HG02642 (cell line): ENCODE results near the gene KIF16B.

ENCODE experiments used
- ATAC-seq: cut with Tn5 transposase; IDR thresholded peaks from one replicate; pipeline ENCODE4 v1.9.1; 2021; ENCODE audit warnings: mild to moderate bottlenecking; ENCODE audit not compliant: unreplicated experiment, poor library complexity

Gene KIF16B

DNA sequence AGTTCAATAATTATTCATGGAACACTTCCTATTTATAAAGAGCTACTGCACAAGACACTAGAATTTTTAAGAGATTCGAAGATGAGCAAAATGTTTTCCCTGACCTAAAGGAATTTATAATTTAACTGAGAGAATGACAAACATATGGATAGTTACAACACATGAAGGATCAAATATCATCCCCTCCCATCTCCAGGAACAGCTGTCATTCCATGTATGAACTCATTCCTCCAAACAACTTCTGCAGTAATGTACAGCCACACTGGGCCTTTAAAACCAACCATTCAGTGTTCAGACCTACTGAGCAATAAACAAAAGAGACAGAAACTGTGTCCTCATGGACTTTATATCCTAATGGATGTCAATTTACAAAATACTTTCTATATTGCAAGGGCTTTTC lies 87.8 kb downstream of the KIF16B start:
- ATAC-seq, result no peak

DNA sequence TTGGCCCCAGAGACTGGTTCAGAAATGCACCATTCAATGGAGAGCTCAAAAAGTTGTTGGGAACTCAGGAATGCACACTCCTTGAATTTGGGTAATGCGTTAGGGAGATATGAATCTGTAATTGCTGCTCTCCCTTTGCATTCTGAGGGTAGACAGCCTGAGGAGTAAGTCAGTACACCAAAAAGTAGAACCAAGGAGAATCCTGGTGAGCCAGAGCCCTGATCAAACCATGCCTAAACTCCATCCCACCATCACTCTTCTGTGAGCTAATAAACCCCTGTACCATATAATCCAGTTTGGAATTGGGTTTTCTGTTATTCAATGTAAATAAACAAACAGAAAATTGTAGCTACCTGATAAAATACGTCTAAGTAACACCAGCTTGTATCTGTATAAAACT lies 90.2 kb downstream of the KIF16B start:
- no peak for ATAC-seq

DNA sequence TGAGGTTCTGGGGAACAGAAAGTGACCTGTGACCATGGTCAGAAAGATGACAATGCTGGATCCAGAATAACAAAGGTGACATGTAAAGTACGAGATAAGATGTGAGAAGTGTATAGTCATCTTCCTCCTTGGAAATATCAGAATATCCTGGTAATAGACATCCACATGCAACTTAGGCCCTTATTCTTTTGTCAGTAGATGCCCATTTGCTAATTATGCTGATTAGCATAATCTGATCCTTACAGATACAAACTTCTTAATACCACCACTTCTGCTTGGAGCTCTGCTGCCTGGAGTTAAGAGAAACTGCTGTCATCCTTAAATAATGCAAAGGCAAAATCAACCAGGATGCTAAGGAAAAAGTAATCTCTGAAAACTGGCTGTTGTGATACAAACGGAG lies 91.3 kb downstream of the KIF16B start:
- no peak for ATAC-seq

DNA sequence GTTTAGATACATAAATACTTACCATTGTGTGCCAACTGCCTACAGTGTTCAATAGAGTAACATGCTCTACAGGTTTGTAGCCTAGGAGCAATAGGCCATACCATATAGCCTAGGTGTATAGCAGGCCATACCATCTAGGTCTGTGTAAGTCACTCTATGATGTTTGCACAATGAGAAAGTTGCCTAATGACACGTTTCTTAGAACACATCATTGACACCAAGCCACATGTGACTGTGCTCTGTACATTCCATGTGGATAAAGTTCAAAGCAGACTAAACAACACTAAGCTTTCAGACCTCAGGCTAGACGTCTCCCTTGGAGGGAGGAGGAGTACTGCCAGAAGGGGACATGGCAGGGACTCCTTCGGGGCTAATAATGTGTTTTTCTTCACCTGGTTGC lies 93.6 kb downstream of the KIF16B start:
- no peak for ATAC-seq

DNA sequence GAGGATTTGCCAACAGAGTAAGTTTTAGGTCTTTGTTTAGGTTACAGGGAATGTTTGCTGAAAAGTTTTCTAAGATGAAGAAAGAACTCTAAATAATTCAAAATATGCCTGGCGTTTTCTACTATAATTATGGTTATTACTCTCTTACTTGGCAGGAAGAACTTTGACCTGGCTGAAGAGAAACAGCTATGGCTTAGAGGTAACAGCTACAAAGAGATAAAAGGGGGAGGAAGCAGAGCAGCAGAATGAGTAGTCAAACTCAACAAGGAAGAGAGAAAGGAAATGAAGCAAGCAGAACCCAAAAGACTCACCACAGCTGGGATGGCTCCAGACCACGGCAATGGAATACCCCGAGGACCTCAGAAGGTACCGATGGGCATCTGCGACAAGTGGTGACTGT lies 95.6 kb downstream of the KIF16B start:
- no peak for ATAC-seq

DNA sequence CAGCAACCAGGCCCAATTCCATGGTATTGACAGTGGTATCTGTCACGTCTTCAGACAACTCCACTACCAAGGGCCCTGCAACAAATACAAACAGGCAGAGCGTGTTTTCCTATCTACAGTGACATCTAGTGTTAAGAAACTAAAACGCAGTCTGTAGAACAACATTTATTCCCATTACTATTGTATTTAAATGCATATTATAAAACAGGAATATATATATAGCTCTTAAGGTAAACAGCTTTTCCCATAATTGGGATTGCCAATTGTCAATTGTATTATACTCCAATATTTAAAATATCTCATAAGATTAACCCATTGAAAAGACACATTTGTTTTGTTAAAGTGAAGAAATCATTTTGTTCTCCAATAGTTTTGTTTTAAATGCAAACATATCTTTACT lies 97.2 kb downstream of the KIF16B start:
- peak; percentile 61 for ATAC-seq

DNA sequence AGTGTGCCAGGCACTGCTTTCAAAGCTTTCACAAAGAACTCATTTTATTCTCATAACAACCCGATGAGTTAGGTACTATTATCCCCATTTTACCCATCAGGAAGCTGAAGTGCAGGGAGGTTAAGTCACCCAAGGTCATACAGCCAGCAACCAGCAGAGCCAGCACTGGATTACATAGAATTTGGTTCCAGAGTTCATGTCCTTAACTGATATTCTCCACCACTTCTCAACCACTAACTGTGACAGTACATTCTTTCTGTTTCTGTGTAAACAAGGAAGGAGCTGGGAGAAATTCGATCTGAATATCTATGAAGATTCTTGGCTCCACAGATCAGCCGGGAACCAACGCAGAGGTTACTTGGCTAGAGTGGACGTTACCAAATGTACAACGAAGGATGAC lies 98.0 kb downstream of the KIF16B start:
- ATAC-seq, result no peak

DNA sequence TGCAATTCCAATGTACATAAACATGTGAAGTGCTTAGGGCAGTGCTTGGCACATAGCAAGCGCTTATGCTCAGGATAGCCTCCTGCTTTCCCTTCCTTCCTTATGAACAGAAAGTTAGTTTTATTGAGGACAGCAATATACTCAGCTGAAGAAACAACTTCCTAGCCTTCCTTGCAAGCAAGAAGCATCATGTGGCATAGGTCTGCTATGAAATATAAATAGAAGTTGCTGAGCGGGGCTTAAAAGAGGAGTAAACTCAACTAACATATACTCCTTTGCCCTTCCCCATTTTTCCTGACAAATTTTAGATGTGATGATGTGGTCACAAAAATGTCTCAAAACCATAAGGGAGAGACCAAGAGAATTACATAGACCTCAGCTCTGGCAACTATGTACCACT lies 98.9 kb downstream of the KIF16B start:
- ATAC-seq, result no peak

DNA sequence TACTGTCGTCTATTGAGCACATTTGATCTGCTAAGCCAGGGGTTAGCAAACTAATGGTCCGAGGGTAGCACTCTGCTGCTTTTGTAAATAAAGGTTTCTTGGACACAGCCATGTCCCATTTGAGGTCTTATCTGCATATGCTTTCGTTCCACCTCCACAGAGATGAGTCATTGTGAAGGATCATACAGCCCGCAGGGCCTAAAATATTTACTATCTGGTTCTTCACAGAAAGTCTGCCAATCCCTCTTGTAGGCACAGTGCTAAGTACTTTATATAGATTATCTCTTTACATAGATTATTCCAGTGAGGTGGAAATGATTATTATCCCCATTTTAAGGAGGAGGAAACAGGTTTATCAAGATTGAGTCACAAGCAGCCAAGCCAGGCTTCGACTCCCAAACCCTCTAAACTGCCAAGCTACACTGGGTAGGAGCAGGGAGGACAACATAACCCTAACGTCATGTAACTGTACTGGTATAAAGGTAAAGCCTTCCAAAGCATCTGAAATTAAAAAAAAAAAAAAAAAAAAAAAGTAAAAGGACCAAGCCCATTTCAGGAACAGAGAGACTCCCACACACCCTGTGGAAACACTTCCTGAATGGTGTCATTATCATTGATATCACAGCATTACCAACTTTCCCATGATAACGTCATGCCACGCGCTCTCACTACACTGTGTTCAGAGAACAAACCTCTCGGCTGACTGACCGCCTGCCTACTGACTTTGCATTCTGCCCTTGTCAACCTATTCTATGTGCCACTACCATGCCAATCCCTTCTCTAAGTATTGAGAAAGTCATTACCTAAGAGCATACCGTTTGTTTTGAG lies 101.0 kb downstream of the KIF16B start:
- no peak for ATAC-seq

DNA sequence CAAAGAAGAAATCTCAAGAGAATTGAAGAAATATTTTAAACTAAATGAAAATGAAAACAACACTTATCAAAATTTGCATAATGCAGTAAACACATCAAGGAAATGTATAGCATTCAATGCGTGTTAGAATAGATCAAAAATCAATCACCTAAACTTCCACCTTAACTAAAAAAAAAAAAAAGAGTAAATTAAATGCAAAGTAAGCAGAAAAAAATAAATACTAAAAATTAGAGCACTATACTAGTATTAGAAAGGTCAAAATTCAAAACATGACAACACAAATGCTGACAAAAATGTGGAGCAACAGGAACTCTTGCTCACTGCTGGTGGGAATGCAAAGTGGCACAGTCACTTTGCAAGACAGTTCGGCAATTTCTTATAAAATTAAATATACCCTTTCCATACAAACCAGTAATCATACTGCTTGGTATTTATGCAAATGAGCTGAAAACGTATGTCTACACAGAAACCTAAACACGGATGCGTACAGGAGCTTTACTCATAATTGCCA lies 103.8 kb downstream of the KIF16B start:
- no peak for ATAC-seq

DNA sequence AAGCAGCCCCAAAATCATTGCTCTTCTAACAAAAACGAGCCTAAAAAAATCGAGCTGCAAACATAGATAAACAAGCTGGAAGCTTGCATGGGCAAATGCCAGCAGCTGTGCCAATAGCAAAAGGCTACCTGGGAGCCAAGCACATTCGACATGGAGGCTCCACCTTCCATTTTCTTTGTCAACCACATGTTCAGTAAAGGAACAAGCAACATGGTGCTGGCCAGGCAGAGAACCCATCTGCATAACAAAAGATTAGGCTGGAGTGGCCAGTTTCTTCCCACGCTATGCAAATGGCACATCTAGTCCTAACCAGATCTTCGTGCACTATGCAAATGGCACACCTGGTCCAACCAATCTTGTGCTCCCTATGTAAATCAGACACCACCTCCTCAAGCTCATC lies 110.5 kb downstream of the KIF16B start:
- no peak for ATAC-seq

DNA sequence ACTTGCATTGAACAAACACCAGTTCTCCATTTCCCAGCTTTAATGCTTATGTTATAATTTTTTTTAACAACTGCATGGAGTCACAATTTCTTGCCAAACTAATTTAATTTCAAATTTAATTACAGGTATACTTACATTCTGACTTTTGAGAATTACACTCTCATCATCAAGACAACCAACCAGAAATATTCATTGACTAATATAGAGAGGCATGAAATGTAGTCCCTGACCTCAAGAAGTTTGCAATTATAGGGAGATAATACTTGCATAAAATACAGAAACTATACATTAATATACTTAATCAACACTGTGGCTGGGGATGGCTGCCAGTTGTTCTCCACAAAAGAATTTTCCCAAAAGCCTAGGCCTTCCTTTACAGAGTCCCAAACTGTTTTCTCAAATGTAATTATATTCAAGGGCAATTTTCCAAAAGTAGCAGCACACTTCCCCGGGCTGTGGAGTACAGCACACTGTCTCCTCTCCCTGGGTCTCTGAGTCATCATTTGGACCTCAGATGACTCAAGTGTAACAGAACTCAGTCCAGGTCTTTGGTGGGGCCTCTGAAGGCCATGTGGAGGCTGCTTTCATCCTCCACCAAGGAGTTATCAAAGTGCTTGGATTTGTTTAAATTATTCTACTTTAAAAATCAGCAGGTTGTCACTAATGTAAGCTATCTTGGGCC lies 114.1 kb downstream of the KIF16B start:
- ATAC-seq, result no peak

DNA sequence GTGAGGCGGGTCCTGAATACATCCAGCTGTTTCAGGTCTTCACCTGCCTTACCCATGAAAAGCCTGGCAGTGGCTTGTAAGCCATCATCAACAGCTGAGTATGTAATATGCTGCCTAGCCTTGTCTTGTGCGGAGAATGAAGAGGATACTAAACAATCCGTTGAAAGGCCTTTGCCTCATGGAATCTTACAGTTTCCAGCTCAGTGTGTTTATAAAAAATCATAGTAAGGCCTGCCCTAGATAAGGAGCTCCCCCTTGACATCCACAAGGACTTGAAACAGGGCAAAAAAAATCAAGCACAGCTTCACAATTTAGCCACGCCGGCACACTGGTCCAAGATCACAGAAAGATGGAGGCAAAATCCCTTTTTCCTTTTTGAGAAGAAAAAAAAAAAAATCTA lies 115.7 kb downstream of the KIF16B start:
- ATAC-seq, result no peak

DNA sequence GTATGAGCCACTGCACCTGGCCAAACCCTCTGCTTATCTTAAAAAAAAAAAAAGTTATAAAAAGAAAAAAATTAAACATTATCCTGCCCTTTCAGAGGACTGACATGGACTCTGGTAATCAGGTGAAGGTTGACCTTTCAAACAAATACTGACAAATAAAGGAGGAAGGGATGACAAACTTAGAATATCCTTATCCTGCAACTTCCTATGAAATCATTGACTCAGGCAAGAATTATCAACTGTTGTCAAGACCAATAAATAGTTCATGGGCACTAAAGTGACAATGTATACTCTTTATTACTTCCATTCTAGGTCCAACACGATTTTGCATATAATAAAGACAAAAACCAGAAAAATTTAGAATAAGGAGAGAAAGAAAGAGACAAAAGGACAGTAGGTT lies 117.9 kb downstream of the KIF16B start:
- ATAC-seq, result no peak

DNA sequence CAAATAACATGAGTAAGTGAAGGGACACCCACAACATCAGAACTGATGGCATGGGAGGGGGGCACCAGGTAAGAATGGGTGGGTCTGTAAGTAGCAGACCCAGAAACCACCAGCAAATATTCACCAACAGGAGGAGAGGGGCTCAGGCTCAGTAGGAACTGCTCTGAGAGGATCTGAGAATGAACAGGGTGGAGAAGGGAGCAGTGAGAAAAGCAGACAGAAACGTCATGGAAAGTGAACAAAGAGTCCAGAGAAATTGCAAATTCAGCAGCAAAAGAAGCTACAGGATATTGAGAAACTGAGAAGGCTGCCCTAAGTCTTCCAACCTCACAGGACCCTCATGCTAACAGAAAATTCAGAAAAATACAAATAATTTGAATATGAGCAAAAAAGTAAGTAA lies 121.3 kb downstream of the KIF16B start:
- ATAC-seq, result no peak

DNA sequence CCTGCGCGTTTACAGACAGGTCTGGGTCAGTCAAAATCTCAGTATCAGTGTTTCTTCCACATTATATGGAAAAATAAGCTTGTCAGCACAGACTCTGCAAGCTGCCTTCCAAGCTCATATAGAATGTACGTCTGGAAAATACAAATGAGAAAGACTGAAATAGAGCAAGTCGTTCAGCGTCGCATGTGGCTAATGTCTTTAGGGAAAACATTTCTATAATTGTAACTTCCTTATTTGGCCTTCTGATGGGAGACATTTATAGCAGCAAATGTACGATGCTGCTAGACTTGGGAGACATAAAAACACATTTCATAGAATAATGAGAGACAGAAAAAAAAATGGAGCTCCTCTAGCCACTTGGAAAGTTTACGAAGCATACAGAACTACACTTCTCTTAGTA lies 122.2 kb downstream of the KIF16B start:
- no peak for ATAC-seq

DNA sequence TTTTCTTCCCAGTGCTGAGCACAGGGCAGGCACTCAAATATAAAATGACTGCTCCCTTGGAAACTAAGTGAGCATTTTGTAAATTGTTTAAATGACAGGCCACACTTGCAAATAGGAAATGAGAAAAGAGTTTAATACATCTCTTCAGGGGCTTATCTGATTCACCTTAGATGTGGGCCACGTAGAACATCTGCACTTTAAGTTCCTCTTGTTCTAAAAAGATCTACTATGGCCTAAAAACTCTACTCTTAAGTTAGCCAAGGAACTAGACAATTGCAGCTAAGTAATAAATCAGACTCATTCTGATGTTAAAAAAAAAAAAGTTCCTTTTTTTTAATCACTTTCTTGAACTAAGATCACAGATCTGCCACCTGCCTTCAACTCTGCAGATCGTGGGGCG lies 126.3 kb downstream of the KIF16B start:
- no peak for ATAC-seq

DNA sequence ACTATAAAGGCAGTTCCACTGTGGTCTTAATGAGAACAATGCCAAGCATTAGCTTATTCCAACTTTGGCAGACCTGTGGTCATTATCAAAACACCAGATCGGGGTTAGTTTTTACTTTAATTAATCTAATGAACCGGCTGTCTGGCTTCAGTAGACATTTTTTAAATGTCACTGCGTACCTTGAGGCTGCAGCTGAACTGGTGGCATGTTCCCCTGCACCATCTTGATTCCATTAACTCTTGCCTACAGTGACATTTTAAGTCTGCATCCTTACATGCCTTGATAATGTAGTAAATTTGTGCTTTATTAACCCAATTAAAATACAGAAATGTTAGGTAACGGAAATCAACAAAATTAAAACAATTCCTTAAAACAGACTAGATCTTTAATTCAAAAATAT lies 127.0 kb downstream of the KIF16B start:
- ATAC-seq, result no peak

DNA sequence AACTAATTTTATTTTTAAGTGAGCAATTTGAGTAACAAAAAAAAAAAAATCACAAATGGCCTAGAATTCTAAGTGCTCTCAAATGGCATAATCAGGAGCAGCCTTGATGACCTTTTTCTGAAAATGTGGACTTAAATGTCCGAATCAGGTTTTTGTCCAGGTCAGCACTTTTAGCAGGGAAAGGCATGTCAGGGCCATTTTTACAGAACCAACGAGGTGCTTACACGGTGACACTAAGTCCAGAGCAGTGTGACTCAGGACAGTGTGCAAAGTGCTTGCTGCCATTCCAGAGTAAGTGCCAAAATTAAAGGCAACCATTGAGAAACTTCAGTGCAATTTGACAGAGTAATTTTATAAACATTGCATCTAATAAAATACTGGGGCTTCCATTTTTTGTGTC lies 127.8 kb downstream of the KIF16B start:
- no peak for ATAC-seq

DNA sequence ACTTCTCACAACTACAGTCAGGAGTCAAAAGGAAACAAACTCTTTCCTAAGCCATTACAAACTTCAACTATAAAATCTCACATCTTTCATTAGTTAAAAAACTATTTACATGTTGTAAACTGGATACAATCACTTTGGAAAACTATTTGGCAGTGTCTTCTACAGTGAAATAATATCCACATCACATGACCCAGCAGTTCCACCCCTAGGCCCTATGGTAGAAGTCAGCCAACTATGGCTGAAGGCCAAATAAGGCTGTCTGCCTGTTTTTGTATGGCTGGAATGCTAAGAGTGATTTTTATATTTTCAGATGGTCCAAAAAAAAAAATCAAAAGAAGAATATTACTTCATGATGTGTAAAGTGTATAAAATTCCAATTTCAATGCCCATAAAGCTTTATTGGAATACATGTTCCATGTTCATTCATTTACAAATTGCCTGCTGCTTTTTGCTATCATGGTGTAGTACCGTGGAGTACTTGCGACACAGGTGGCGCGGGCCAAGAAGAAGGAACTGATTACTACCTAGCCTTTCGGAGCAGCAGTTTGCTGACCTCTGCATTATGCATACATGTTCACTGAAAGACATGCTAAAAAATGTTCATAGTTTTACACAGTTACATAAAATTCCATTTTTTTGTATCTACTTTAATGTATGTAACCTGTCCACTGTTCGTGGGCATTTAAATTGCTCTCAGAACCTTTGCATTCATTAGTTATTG lies 129.0 kb downstream of the KIF16B start:
- no peak for ATAC-seq

DNA sequence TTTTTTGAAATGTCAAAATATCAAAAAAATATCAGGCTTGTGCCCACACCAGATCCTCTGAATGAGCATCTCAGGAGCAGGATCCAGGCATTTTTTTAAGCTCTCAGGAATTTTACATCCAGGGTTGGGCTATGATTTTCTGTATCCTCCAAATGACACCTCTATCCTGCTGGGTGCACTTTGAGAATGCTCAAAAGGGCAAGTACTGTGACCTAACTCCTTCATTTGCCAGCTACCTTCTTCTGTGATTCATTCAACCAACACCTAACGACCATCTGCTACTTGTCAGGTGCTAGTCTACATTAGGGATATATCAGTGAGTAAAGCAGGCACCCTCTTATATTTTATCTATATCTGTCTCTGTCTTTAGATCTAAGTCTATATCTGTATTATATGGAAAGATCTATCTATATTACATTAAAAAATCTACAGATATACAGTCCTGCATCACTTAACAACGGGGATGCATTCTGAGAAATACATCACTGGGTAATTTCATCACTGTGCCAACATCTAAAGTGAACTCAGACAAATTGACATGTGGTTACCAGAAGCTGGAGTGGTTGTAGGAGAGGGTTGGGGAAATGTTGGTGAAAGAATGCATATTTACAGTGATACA lies 131.6 kb downstream of the KIF16B start:
- ATAC-seq, result no peak
